Measurements from ENCODE around the gene MEGF8. TPM values are rescaled to one million over a fixed set of nuclear protein-coding genes. Genes with fewer than 3 reads are reported as not detected.

The MEGF8 gene
- total and polyA plus RNA-seq, 10 of the 15 experiments (the other 5 are each of a cell fraction or from before 2014, with no cell fraction given) = 0.43 to 12.8 (median 2.7) TPM

- Histone ChIP-seq H3K27ac (ENCODE audit: control insufficient read depth, insufficient read depth) (no peak overlapping the region), H2AFZ (ENCODE audit: control insufficient read depth, low read depth, low read length) (no peak overlapping the region), H3K79me2 (ENCODE audit: control insufficient read depth, insufficient read depth, low read length) (peaks cover 4% of the 10 kb centered on the region), H3K27me3 (replicated peaks in 1 of 2; ENCODE audit: control insufficient read depth in 2 of 2, insufficient read depth in 2 of 2, low read length in 1 of 2) (no peaks in the 10 kb centered on the region), H3K36me3 (ENCODE audit: control insufficient read depth in 2 of 2, insufficient read depth in 2 of 2, low read length in 1 of 2) (0 out of 4 replicates have a peak, but pooled peaks cover 0 to 2% of the 10 kb centered on the region in 2 experiments), H3K9ac (ENCODE audit: control insufficient read depth, insufficient read depth, low read length) (no peak overlapping the region), H3K9me3 (replicated peaks; ENCODE audit: control insufficient read depth, insufficient read depth, low read length) (no peaks in the 10 kb centered on the region), H3K4me2 (ENCODE audit: control insufficient read depth, insufficient read depth) (no peak overlapping the region), H3K4me1 (ENCODE audit: control insufficient read depth, insufficient read depth, low read length) (peaks cover 16% of the 10 kb centered on the region), H4K20me1 (ENCODE audit: control insufficient read depth, insufficient read depth) (no peaks in the 10 kb centered on the region), H3K4me3 (no peak overlapping the region)
- TF ChIP-seq ZNF274 (IDR thresholded peaks at IDR 0.05; ENCODE audit: insufficient read depth, insufficient read length) (no peak), WRNIP1 (IDR thresholded peaks at IDR 0.05; ENCODE audit: borderline replicate concordance, low read depth, low read length) (no peak), NKRF (conservative IDR thresholded peaks at IDR 0.05) (no peak), BACH1 (IDR thresholded peaks at IDR 0.05; ENCODE audit: borderline replicate concordance) (no peak), RELA (IDR thresholded peaks at IDR 0.05; ENCODE audit: borderline replicate concordance, partially characterized antibody) (no peak), DPF2 (IDR thresholded peaks at IDR 0.05) (no peak), RB1 (IDR thresholded peaks at IDR 0.05; ENCODE audit: borderline replicate concordance) (no peak), CREB1 (IDR thresholded peaks at IDR 0.05; ENCODE audit: low read depth) (no peak), SIN3A (IDR thresholded peaks at IDR 0.05; ENCODE audit: low read depth, low read length) (no peak), BCL3 (IDR thresholded peaks at IDR 0.05; ENCODE audit: borderline replicate concordance, insufficient read depth, low read depth, low read length, poor library complexity, severe bottlenecking) (no peak), CHD1 (IDR thresholded peaks at IDR 0.05; ENCODE audit: low read depth, low read length) (no peak), E4F1 (IDR thresholded peaks at IDR 0.05; ENCODE audit: borderline replicate concordance, partially characterized antibody) (no peak), IKZF2 (IDR thresholded peaks at IDR 0.05) (no peak), ZBTB40 (IDR thresholded peaks at IDR 0.05; ENCODE audit: borderline replicate concordance) (no peak)
- intact Hi-C loops (cut with micrococcal nuclease; ENCODE audit: unreplicated experiment) (no loop called here), in situ Hi-C loops (cut with MboI) (no loop called here)
- ChIA-PET POLR2A (interaction anchor here (0.5 to 2.3 kb wide), 2 partner anchors 16 to 23 kb away, joined by 3 to 5 read pairs; no protein-coding TSS in a partner anchor), RAD21 (ENCODE audit: unreplicated experiment) (interaction anchor here (1.2 kb wide), 1 partner anchor 31 kb away, joined by 3 read pairs; no protein-coding TSS in a partner anchor), CTCF (interaction anchor here (0.5 to 6.8 kb wide), 13 partner anchors 9 to 1005 kb away, joined by 3 to 95 read pairs (median 5); no protein-coding TSS in a partner anchor), SMC1A (ENCODE audit: uncharacterized antibody, unreplicated experiment) (interaction anchor here (0.6 to 3.5 kb wide), 3 partner anchors 8 to 19 kb away, joined by 3 to 15 read pairs (median 5); no protein-coding TSS in a partner anchor)
- FAIRE-seq = no peak
- 71% methylated on average over 5 of the region's 6 CpGs for WGBS (ENCODE audit: insufficient coverage, insufficient replicate concordance, low lambda C conversion rate, missing lambda C conversion rate)
- no peak for DNase-seq (ENCODE audit: low read depth, low spot score)
- no TSS peak for BruUV-seq (replicated peaks)
- ATAC-seq = no peak
Measured at GRCh38 chr19:42419309-42419708, 93.9 kb downstream of the MEGF8 start.

Data from GM12878 (cell line).